Stimulated activated CD8-positive, alpha-beta memory T cell treated with anti-CD3 and anti-CD28 coated beads, Interleukin-15, amount 100 ng/mL, for 24 hours (primary cell): ENCODE measurements around the gene ZNF428.
"Not testable (repeated sequence)": the region's sequence is repeated elsewhere in the genome, so short reads cannot be mapped to it uniquely, and the experiment has no call there.

Source experiments
- DNase-seq: peaks from one replicate; pipeline ENCODE4 v3.0.0-alpha.2; 2020; ENCODE audit warnings: low read depth

Gene ZNF428

DNA sequence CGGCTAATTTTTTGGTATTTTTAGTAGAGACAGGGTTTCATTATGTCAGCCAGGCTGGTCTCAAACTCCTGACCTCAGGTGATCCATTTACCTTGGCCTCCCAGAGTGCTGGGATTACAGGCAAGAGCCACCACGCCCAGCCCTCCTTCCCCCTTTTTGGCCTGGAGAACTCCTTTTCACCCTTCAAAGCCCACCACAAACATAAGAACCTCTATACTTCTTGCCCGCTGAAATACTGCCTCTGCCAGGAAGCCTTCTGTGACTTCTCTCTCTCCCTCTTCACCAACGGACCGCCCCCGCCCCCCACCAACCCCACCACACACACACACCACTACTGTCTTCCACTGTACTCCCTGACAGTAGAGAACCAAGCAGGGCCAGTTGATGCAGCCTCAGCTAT is 2.5 kb downstream of the ZNF428 start:
- DNase-seq: no peak

- DNase-seq: no peak
Observed at GRCh38 chr19:43616306-43616705, 3.1 kb downstream of the ZNF428 start.

GRCh38 chr19:43612374-43612773 is 7.1 kb downstream of the ZNF428 start:
- DNase-seq: no peak

DNA sequence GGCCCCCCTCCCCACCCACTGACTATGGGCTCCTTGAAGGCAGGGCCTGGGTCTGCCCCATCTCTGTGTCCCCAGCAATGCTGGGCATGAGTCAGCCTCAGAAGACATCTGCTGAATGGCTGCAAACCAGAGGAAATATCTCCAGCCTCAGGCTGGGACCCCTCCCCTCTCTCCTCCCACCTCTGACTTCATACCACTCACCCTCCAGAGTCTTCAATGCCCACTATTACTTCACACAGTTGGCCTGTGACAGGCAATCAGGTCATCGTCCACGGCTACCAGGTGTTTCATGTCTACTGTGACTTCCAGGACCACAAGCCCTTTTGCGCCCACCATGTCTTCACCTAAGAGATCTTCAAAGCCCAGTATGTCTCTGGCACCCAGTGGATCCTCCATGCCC is 7.6 kb downstream of the ZNF428 start, which contains the start of gene SRRM5:
SRRM5 (plus strand) TSS at position 301 of the 400 bp plus-strand sequence; CDS start at position 335, 34 bp downstream.
- no peak for DNase-seq

DNA sequence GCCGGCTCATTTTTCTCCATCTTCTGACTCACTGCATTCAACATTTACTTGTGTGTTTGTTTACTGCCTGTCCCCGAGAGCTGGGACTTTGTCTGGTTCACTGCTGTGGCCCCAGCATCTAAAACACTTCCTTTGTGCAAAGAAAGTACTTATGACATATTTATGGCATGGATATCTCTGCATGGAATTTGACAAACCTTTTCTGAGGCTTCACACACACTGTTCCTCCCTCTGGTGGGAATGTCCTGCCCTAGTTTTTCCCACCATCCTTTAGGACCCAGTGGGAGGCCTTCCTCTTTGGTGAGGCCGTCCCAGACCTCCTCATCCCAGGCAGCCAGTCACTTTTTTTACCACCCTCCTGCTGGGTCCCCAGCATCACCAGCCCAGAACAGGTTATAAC is 8.9 kb downstream of the ZNF428 start:
- no peak for DNase-seq

GRCh38 chr19:43609872-43610271 is 9.6 kb downstream of the ZNF428 start:
- DNase-seq: no peak

- no peak for DNase-seq
Observed at GRCh38 chr19:43607238-43608205, 11.9 kb downstream of the ZNF428 start.

DNA sequence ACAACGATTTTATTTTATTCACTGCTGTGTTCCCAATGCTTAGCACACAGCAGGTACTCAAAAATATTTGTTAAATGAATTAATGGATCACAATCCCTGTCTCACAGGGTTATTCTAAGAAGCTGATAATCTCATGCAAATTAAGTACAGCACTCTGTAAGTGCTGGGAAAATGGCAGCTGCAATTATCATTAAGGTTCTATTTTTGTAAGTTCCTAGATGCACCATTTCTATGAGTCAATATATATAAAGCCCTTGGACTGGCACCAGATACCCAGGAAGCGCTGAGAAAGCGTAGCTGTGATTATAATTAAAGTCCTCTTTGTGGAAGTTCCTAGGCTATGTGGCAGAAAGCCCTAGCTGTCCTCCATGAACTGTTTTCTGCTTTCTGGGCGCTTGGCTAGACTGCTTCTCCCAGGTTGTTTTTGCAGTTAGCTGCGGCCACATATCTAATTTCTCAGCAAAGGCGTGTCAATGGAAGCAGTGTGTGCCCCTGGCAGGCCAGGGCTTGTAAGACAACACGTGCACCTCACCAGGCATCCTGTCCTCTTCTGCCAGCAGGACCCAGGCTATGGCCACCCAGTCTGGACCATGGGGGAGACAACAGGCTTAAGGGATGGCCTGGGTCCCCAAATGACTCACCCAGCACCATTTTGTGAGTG is 12.7 kb downstream of the ZNF428 start:
- DNase-seq: no peak

DNA sequence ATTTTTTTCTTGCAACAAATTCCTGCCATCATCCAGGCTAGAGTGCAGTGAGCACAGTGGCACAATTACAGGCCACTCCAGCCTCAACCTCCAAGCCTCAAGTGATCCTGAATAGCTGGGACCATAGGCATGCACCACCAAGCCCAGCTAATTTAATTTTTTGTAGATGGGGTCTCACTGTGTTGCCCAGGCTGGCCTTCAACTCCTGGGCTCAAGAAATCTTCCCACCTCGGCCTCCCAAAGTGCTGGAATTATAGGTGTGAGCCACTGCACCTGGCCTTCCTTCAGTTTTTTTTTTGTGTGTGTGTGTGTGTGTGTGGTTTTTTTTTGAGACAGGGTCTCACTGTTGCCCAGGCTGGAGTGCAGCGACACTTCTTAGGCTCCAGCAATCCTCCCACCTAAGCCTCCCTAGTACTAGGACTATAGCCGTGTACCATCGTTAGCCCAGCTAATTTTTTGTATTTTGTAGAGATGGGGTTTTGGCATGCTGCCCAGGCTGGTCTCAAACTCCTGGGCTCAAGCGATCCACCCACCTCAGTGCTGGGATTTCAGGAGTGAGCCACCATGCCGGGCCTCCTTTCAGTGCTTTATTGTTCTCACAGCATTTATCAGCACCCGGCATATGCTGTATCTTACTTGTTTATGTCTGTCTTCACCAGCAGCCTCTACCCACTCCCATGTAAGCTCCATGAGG is 13.4 kb downstream of the ZNF428 start:
- DNase-seq: no peak

GRCh38 chr19:43600326-43600725 is 19.1 kb downstream of the ZNF428 start:
- DNase-seq: not testable (repeated sequence)

GRCh38 chr19:43599635-43600295 is 19.7 kb downstream of the ZNF428 start:
- DNase-seq: no peak

DNA sequence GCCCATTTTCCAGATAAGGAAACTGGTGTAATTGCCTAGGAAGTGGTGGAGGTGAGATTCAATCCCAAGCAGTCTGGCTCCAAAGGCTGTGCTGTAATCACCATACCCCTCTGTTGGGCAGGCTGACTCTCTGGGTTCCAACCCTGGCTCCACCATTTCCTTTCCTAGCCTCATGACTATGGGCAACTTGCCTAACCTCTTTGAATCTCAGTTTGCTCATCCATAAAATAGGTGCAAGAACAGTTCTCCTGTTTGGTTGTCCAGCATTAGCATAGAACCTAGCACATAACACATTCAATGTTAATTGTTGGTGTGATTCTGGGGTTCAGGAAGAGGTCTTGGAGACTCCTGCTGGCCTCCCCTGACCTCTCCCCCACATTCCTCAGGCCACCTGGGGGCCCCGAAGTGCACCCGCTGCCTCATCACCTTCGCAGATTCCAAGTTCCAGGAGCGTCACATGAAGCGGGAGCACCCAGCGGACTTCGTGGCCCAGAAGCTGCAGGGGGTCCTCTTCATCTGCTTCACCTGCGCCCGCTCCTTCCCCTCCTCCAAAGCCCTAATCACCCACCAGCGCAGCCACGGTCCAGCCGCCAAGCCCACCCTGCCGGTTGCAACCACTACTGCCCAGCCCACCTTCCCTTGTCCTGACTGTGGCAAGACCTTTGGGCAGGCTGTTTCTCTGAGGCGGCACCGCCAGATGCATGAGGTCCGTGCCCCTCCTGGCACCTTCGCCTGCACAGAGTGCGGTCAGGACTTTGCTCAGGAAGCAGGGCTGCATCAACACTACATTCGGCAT is 20.8 kb downstream of the ZNF428 start:
- no peak for DNase-seq

DNA sequence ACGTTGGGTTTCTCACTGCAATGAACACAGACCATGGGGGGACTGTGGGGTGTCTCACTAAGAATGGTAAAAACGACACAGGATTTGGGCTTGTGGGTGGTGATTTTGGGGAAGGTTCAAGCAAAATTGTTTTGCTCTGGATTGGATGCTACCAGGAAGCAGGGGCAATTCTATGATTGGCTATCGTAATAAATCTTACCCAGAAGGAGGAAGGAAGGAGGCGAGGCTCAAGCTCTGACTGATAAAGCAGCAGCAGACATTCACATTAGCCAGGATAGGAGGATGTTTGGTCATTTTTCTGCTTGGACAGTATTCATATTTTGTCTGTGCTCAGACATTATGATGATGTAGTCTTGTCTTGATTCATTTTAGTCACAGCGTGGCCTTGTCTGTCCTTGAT is 21.6 kb downstream of the ZNF428 start:
- no peak for DNase-seq

DNA sequence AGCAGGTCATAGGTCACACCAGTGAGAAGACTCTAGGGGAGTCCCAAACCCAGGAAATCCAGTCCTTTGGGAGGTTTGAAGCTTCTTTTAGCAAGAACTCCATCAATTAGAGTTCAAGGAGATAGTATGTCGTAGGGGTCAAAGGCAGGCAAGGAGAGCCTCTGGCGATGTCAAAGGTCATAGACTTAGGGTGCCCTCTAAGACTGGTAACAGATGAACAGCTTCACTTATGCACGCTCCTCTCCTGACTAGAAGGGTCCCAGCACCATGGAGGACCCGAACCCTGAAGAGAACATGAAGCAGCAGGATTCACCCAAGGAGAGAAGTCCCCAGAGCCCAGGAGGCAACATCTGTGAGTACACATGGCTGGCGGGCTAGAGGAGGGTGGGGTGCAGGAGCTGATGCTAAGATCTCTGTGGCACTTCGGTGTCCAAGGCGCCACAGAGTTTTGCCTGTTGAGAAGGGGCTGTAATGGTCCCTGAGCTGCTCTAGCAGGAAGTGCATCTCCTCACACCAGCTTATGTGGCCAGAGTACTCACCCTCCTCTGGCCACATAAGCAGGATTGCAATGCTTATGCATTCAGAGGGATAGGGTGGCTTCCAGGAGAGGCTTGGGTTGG is 22.5 kb downstream of the ZNF428 start:
- DNase-seq: no peak

DNA sequence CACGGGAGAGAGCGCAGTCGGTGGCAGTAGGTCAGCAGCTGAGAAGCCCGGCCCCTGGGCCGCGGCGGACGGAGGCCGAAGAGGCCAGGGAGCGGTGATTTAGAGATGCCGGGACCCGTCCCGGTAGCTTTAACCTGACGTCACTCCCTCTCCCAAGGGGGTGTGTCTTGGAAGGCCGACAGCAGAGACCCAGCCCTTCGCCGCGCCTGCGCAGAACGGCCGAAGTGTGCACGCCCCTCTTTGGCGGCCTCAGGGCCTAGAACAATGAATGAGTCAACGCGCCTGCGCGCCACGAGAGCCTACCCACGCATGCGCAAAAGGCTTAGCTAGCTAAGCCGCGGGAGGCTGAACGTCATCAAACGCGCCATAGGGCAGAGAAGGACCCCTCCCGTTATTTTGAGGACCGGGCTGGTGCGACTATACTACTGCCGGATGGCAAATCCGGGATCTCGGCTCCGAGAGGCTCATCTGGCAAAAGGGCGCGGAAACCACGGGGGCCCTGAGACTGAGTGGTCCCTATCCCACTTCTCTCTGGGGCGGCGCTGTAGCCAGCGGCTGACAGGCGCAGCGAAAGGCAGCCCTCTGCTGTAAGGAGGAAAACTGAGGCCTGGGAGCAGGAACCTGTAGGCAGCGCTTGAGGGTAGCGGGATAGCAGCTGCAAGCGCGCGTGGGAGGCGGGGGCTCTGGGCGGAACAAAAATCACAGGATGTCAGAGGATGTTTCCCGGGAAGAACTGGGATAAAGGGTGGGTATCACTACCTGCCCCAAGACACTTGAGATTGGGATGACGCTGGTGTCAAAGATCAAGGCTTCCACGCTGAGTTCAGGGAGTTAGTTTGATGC is 23.2 kb downstream of the ZNF428 start, which contains the start of the genes IRGQ and ZNF576:
IRGQ (minus strand) TSS at position 136 of the 843 bp plus-strand sequence. CDS start 796 bp downstream, outside the sequence.
ZNF576 (plus strand) TSS at position 597 of the 843 bp plus-strand sequence. CDS start 514 bp downstream, outside the sequence.
- peak; percentile 100 for DNase-seq

- no peak for DNase-seq
Observed at GRCh38 chr19:43595605-43595998, 23.8 kb downstream of the ZNF428 start.

DNA sequence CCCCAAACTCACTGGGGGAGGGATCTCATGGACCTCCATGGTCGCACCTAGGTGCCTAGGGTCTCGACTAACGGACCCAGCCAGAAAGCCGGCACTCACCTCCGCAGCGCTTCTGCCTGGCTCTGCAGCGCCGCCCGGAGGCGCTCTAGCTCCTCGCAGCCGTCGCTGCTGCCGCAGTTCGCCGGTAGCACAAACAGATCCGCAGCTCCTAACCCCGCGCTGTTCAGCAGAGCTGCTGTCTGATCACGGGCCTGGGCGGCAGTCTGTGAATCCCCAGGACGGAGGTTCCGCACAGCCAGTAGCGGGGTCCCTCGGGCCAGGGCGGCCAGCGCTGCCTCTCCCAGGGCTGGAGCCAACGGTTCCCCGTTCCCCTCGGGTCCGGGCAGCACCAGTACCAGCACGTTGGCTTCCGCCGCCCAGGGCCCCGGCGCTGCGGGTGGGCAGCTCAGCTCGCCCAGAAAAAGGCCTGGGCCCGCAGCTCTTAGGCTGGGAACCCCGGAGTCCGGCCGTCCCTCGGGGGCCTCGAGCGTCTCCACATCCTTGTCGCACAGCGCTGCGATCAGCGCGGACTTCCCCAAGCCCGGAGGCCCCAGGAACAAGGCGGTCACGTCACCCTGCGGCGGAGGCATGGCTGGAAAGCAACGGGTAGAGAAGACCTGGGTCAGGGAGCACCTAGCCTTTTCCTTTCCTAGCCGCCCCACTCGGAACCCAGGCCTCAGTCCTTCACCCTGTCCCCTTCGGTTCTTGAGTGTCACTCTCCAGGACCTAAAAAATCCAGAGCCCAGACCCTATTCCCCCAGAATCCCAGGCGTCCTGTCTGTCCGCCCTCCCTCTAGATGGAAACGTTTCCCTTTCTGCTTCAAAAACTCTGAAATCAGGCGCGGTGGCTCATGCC is 24.5 kb downstream of the ZNF428 start:
- peak; percentile 42 for DNase-seq

DNA sequence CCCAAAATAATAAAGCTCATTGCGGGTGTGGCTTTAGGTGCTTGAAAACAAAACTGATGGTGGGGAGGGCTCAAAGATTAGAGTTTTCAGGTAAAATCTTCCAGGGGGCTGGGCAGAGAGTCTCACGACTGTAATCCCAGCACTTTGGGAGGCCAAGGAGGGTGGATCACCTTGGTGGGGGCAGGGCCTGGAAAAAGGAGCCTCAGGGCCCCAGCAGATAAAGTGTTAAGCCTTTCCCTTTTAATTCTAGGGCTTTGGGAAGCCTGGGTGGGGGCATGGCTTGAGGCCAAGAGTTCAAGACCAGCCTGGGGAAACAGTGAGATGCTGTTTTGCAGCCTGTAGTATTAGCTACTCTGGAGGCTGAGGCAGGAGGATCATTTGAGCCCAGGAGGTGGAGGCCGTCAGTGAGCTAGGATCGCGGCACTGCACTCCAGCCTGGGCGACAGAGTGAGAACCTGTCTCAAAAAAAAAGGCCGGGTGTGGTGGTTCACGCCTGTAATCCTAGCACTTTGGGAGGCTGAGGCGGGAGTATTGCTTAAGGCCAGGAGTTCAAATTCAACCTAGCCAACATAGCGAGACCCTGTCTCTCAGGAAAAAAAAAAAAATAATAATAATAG is 25.2 kb downstream of the ZNF428 start:
- no peak for DNase-seq
